Islet of Langerhans (tissue), 1 donor: ENCODE measurements around the gene S100A3.

Source experiments
- FAIRE-seq: peaks from one replicate; lab custom pipeline; 2011; peaks lifted over from hg19 to GRCh38; lab: Jason Lieb, UNC

Gene S100A3

DNA sequence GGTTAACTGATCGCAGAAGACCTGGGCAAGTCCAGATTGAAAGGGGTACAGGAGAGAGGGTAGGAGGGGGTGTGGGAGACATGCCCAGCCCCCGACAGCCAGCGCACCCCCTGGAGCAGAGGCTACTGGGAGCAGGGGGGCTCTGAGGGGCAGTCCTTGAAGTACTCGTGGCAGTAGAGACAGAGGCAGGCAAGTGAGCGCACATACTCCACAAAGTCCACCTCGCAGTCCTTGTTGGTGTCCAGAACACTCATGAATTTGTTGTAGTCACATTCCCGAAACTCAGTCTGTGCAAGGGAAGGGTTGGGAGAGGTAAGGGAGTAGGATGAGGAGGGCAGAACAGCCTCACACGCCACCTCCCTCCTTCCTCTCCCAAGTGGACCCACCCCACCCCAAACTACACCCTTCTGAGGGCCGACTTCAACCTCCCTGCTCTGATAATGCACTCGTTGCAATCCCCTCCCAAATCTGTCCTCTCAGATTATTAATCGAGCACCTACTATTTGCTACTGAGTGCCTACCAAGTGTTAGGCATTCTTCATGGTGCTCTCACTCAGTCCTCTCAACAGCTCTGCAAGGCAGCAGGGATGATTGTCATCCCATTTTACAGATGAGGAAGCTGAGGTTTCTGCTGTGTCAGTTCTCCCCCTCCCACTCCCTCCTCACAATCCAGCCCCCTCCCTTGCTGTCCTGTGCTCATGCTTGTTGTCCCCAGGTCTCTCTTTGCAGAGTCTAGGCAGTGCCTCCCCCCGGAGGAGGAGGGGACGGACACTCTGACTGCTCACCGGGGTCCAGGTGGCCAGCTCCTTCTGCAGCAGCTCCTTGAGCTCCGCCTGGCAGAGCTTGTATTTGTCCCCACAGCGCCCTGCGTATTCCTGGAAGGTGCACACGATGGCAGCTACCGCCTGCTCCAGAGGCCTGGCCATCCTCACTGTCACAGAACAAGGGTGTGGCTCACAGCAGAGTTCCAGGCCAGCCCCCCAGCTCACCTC is 1.2 kb downstream of the S100A3 start:
- no peak for FAIRE-seq

DNA sequence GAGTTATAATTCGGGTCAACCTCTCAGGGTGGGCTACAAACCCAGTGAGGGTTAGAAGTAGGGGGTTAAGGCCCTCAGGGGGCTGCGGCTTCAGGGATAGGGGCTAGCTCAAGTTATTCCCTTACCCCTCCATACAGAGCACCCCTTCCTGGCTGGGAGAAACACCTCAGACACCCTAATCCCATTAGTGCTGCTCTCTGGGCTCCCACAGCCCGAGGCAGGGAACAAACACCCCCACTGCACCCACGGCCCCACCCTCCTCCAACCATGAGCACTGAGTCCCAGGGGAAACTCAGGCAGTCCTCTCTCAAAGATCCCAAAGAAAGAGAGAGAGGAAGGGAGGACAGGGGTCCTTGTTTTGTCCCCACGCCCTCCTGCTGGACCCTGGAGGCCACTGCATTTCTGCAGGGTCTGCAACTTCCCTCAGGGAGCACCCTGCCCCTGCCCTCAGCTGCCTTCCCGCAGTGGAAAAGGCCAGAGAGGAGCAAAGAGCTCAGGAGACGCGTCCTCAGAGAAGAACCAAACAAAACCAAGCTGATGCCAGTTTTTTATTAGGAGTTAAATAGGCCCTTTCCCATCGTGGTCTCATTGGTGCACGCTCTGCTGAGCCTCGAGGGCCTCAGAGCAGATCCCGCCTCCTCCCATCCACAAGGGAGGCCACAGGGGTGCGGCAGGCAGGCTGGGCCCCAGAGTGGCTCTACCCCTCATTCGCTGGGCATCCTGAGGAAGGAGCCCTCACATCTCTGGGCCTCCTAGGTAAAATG is 2.1 kb downstream of the S100A3 start:
- FAIRE-seq, result no peak

DNA sequence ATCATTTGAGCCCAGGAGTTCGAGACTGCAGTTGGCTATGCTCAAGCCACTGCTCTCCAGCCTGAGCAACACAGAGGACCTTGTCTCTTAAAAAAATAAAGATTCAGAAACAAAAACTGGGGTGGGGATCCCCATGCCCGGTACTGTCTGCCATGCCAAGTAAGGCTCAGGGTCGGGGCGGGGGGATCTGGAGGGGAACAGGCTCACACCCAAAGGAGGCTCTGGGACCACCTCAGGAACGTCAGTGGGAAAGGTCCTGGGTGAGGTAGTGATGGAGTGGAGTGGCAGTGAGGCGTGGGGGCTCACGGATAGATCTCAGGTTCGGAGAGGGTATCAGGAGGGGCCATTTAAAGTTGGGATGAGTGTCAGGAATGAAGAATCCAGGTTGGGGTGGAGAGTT is 2.7 kb downstream of the S100A3 start:
- no peak for FAIRE-seq

DNA sequence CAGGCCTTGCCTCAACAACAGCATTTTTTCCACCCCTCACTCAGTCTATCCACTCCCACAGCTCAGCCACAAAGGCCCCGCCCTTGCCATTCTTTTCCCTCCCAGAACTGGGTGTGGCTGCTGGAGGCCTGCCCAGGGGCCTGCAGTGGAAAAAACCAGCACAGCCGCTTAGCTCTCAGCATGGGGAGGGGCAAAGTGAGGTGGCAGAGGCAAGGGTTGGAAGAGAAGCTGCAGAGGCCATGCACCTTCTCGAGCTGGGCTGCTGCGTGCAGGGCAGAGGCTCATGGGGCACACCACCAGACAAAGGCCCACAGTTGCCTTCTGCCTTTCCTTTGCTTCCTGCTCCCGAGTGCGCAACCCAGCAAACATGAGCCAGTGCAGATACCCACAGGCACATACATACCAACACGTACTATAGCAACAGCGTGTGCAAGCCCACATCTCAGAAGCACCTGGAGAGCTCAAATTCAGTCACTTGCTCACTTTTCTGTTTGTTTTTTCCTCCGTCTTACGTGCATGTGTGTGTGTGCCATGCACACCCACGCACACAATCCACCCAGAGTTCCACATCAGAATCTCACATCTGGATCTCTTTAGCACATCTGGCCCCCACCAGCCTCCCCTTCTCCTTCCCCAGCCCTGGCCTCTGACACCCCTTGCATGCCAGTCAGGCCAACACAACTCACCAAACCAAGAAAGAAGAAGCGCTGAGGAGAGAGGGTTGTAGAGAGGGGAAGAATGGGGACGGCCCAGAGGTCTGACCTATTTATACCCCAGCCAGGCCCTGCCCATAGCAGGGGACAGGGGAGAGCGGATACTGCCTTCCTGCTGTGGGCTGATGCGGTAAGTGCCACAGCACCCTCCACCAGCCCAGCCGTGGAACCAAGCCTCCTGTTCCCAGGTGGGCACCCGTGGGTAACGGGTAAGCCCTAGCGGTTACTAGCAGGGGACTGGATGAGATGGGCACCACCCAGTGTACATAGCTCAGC is 3.7 kb downstream of the S100A3 start, which contains the start of gene S100A4:
Gene S100A4 (minus strand): TSS at position 740 of the 989 bp plus-strand sequence. CDS start 1,012 bp downstream, outside the sequence.
- FAIRE-seq, result no peak

DNA sequence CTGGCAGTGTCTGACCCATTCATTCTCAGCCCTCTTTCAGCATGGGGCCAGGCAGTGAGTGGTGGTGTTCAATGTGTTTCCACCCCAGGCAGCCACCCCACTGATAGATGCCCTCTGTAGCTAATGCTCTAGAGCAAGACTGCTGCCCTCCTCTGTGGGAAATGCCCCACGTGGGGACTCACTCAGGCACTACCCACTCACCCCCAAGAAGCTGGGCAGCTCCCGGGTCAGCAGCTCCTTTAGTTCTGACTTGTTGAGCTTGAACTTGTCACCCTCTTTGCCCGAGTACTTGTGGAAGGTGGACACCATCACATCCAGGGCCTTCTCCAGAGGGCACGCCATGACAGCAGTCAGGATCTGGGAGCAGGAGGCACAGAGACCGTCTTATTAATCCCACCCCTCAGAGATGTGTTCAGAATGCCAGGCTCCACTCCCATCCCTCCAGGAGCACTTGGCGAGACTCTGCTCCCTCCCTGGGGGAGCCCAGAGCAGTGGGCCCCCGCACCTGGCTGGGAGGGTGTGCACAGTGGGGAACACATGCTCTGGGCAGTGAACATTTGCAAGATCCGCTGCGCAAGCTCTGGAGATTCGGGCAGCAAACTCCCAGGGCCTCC is 4.5 kb downstream of the S100A3 start:
- FAIRE-seq, result no peak

DNA sequence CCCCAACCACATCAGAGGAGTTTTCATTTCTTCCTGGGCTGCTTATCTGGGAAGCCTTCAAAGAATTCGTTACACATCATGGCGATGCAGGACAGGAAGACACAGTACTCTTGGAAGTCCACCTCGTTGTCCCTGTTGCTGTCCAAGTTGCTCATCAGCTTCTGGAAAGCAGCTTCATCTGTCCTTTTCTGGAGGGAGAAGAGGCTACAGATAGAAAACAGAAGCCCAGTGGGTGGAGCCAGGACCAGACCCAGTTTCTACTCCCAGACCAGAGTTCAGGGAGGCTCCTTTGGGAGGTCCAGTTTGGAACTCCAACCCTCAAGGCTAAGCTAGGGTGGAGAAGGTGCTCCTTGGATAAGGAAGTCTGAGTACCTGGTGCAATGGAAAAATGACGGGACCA is 5.3 kb downstream of the S100A3 start:
- FAIRE-seq, result no peak

DNA sequence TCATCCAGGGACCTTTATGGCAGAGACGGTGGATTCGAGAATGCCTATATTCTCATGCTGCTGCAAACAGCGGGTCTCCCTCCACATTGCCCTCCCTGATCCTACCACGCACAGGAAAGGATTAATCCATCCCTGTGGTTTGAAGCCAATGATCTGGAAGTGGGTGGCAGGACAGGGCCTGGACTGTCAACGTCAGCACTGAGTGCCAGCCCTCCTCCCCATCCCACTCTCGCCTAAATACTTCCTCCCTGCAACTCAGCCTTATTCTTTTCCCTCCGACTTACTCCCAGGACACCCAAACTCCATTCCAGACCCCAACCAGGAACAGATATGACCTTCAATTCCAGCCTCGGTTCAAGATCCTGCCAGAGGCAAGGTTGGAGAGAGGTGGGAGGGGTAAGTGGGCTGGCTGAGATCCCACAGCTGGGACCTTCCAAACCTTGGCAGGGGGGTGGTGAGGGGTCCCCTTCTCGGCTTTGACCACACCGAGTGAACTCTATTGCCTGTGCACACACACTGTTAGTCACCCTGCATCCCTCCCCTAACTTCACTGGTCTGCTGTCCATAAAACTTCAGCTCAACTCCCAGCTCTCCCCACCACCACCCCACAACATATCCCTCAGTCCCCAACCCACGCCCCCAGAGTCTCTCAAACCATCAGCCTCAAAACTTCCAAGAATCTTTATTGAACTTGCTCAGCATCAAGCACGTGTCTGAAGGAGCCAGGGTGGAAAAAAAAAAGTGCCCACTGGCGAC is 5.9 kb downstream of the S100A3 start:
- FAIRE-seq, result no peak

DNA sequence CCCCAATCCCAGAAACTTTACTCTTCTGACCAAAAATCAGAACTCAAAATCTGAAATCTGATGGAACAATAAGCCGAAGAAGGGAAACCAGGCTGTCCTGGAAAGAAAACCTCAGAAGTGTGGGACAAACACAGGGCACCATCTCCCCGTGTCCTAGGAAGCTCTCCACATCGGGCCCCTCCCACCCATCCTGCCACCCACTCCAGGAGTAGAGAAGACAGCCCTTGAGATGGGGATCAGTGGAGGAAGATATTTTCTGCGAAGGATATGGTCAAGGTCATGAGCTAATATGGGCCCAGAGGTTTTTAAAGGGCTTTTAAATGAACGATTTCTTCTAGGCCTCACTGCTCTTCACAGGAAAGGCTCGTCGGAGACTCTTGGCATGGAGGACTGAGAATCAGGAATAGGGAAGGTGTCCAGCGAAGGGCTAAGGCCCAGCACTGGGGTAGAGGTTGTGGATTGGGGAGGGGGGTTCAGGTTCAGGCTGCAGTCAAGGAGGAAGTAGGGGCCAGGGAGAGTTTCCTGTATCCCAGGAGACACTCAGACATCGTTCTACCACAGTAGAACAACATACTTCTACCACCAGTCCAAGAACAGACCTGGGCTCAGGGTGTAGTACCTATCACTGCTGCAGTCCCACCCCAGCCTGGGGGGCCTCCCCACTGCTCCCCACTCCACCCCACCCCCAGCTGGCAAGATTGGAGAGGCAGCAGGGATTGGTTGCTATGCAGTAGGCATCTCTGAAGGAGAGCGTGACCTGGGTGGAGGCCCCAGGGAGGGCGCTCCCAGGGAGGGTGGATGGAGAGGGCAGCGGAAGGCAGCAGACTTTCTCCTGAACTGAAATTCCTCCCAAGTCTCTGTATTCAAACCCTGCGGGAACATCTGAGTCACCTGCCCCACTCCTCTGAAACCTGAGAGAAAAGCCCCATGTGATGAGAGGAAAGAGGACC is 7.1 kb downstream of the S100A3 start:
- FAIRE-seq, result no peak

DNA sequence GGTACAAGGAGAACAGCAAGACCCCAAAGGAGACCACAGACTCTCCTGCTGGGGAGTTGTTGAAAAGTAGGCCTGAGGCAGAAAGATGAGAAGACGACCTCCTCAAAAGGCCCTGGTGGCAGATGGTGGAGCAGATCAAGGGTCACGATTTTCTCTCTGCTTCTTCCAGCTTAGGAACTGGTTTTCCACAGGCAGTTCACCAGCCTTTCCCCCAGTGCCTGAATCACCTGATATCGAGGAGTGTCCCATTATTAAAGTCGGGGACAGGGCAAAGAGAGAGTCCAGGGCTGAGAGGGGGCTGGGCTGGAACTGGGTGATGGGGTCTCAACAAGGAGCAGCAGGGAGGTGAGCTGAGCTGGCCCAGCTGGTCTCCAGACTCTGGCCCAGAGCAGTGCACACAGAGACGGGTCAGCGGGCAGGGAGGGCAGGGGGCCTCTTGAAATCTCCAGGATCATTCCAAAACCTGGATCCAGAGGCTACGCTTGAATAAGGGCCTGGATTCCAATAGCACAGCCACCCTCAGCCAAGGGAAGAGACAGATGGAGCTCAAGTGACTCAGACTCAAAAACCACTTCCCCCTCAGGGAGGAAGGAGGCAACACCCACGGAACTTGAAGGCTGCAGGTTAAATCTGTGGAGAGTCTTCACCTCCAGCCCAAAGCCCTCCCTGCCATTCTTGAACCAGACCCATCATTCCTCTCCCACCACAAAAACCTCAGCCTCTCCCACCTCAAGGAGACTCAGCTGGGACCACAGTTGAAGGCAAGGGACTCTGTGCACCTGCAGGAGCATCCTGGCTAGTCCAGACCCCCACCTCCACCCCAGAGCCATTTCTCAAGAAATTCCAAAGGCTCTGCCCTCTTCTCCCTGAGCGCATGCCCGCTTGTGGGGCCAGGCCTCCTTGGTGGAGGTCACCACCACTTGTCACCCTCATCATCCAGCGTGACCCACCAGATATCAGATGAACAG is 8.4 kb downstream of the S100A3 start, which contains the start of gene S100A5:
Gene S100A5 (minus strand): TSS at position 541 of the 968 bp plus-strand sequence. CDS start 743 bp downstream, outside the sequence.
- FAIRE-seq, result no peak

DNA sequence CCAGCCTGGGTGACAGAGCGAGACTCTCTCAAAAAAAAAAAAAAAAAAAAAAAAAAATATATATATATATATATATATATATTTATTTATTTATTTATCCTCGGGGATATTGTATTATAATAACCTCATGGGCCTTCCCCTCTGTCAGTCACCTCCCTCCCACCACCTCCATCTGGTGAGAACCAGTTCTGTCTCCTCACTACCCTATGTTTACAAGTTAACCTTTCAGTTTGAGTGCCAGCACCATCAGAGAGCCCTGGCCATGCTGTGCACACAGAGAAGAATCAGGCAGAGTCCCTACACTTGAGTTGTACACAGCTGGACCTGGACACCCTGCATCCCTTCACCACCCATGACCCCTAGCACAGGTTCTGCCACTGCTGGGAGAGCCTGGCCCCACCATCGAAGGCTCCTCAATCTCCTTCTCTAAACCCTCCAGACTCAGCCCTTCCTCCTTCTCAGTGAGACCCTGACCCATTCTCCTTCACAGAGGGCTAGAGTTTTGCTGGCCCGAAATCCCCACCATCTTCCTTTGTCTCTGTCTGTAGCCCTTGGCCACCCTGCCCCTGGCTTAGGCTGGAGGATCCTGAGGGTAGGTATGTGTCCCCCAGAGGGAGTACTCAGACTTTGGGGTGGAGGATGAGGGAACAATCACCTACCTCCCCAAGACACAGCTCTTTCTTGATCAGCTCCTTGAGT is 9.5 kb downstream of the S100A3 start:
- no peak for FAIRE-seq

DNA sequence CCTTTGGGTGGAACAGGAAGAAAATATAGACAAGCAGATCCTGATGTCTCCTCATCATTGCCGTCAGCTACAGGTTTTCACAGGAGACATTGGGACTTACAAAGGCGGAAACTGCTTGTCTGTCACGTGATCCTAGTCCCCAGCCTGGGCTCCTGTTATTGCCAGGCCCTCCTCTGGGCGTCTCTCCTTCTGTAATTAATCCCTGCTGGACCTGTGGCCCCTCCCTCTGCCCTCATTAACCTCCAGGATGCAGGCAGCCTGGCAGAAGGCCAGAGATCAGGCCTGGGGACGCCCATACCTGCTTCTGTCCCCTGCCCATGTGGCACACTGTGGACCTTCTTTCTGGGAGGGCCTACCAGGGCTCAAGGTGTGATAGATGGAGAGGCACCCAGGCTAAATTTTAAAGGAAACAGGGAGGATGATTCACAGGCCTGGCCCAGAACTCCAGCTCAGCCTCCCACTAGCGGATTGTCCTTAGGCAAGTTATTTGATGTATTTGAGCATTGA is 10.7 kb downstream of the S100A3 start:
- FAIRE-seq, result no peak

DNA sequence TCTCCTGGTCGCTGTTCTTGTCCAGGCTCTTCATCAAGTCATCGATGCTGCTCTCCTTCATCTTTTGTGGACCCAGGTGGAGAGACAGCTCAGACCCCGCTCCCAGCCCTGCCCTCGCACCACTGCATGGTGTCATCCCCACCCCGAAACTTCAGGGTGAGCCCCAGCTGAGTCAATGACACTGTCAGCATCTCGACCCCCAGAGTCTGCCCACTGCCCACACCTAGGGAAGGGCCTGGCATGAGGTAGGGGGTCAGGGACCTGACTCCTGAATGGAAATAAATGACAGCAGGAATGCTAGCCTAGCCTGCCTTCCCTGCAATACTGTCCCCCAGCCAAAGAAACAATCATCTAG is 11.7 kb downstream of the S100A3 start:
- no peak for FAIRE-seq

DNA sequence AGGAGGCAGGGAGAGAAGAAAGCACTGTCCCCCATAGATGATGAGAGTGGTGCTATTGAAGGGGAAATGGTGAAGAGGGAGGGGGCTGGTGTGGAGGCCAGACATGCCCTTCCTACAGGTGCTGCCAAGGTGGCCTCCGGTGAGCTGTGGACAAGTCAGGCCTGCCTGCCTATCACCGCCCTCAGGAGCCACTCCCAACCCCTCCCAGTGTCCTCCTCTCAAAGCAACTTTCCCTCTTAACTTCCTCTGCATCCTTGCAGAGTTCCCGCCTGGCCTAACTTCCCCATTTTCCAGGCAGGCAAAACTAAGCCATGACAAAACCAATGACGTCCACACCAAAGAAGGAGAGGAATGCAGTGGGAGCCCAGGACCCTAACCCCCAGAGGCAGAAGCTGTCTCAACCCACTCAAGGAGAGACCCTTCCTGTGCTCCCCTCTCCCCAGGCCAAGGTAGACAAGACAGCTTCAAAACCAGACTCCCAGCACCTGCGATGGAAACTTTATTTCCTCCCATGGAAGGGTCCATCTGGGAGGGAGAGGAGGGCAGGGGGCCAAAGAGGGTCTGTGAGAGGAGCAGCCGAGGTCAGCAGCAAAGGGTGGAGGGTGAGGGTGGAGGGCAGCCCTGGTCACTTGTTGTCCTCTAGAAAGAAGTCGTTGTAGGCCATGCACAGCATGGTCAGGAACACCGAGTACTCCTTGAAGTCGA is 12.2 kb downstream of the S100A3 start:
- FAIRE-seq, result no peak

DNA sequence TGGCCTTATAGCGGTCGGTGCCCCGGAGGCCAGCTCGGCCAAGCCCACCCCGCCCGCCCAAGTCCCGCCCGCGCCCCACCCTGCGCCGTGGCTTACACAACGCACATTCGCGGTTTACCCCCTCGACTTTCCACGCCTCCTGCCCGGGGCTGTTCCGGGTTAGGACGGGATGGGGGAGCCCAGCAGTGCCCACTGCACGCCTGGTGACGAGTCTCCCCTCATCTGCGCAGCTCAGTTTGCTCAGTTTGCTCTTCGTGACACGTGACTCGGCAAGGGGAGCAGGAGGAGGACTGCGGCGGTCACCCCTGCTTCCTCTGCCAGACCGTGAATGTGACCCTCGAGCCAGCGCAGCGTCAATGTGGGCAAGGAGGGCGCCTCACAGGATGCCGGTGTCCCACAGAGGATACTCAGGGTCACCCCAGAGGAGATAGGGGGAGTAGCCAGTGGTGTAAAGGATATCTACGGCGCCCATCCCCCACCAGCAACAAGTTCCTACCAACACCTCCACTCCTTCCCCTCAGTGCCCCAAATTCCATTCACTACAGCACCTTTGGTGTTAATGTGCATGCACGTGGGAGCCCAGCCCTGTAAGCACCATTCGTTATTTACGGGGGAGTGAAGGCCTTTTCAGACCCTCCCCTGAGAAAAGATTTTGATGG is 12.9 kb downstream of the S100A3 start:
- FAIRE-seq, result no peak

DNA sequence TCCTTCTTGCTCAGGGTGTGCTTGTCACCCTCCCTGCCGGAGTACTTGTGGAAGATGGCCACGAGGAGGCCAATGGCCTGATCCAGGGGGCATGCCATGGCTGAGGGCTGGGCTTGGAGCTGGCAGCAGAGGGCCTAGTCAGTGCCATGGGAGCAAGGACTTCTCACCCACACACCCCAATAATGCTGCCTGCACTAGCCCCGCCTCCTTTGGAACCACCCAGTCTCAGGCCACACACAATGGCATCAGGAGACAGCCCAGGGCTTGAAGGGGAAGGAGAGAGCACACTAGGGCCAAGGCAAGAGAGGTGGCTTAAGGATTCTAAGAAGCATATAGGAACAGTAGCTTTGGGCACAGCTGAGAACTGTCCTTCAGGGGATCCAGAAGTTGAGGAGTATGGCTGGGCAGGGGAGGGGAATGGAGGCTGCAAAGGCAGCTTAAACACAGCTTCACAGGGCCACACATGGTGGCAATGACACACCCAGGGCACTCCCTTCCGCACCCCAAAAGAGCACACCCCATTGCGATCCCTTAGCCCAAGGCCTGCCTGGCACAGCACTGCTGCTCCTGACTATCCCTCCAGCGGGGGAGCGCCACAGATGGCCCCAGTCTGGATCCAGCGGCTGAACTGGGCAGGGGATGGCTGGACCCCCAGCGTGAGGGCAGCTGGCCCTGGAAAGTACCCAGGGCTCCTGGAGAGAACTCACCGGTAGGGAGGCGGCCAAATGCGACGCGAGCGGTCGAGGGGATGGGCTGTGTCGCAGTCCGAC is 13.6 kb downstream of the S100A3 start, which contains the start of gene S100A6:
Gene S100A6 (minus strand): TSS at position 750 of the 770 bp plus-strand sequence. CDS start 652 bp downstream, at position 98.
- FAIRE-seq, result no peak
